HG03045 (cell line): ENCODE data around the gene TTLL11.

Experiments used
- ATAC-seq: cut with Tn5 transposase; IDR thresholded peaks from one replicate; pipeline ENCODE4 v1.9.1; 2021; ENCODE audit warnings: mild to moderate bottlenecking, moderate library complexity; ENCODE audit not compliant: unreplicated experiment

The TTLL11 gene

GRCh38 chr9:121838746-121839669 is 254.1 kb downstream of the TTLL11 start:
- no peak for ATAC-seq

GRCh38 chr9:121837113-121837961 is 255.8 kb downstream of the TTLL11 start:
- ATAC-seq: no peak

- ATAC-seq: no peak
These were observed 256.7 kb downstream of the TTLL11 start for GRCh38 chr9:121836366-121836885.

- no peak for ATAC-seq
These were observed 257.3 kb downstream of the TTLL11 start for GRCh38 chr9:121835587-121836365.

- no peak for ATAC-seq
These were observed 260.0 kb downstream of the TTLL11 start for GRCh38 chr9:121833061-121833460.

GRCh38 chr9:121831869-121832268 is 261.2 kb downstream of the TTLL11 start:
- ATAC-seq: no peak

GRCh38 chr9:121830441-121831140 is 262.5 kb downstream of the TTLL11 start:
- ATAC-seq: no peak

GRCh38 chr9:121827251-121827967 is 265.7 kb downstream of the TTLL11 start:
- ATAC-seq: no peak

GRCh38 chr9:121826711-121827110 is 266.4 kb downstream of the TTLL11 start:
- ATAC-seq: no peak

GRCh38 chr9:121825031-121825691 is 267.9 kb downstream of the TTLL11 start:
- ATAC-seq: no peak

GRCh38 chr9:121824651-121825030 is 268.5 kb downstream of the TTLL11 start:
- ATAC-seq: no peak

- no peak for ATAC-seq
These were observed 269.5 kb downstream of the TTLL11 start for GRCh38 chr9:121823451-121824169.

GRCh38 chr9:121822093-121823085 is 270.7 kb downstream of the TTLL11 start:
- no peak for ATAC-seq

GRCh38 chr9:121821326-121821725 is 271.8 kb downstream of the TTLL11 start:
- no peak for ATAC-seq

- no peak for ATAC-seq
These were observed 272.7 kb downstream of the TTLL11 start for GRCh38 chr9:121820286-121821005.

- no peak for ATAC-seq
These were observed 273.5 kb downstream of the TTLL11 start for GRCh38 chr9:121819428-121820231.
